NCI-H2171 treated with DMSO at 0.1 percent for 48 hours (cell line): ENCODE results near the gene NR6A1.

Source experiments
- DNase-seq: peaks from one replicate; lab custom pipeline; 2025; lab: John Stamatoyannopoulos, UW

The NR6A1 gene

GRCh38 chr9:124724415-124725067 lies 46.6 kb downstream of the NR6A1 start:
- no peak for DNase-seq

- DNase-seq, result peak; percentile 63
Measured at GRCh38 chr9:124723352-124723751, 47.8 kb downstream of the NR6A1 start.

DNA sequence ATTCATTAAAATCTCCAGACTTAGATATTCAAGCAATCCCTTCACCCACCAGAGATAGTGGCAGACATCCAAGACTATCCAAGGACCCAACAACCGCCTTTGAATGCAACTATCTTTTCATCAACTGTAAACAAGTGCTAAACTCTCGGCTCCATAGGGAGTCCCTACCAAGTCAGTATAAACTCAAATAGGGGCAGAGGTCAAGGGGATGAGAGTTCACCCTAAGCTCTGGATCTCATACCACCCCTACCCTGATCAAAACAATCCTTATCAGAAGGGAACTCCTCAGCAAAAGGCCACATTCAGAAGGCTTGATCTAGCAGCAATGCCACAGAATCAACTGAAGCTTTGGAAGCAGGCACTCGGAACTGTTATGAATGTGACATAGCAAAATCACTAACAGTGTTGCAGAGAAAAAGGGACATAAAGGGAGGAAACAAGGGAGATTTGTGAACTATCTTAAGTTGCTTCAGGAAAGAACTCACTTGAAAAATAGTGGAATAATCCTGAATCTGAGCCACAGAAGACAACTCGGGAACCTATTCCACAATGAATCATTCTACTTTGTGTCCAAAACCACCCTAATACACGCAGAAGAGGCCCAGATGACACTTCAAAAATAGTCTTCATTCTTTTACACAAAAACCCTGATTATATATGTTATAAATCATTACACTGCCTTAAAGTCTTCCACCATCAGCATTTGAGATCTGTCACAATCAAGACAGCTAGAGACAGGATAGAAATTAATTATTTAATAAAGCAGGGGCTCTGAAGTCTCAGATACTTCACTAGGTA lies 49.8 kb downstream of the NR6A1 start:
- no peak for DNase-seq

GRCh38 chr9:124720429-124721108 lies 50.5 kb downstream of the NR6A1 start:
- DNase-seq, result no peak

- DNase-seq, result no peak
Measured at GRCh38 chr9:124718928-124719327, 52.2 kb downstream of the NR6A1 start.

GRCh38 chr9:124717597-124717996 lies 53.5 kb downstream of the NR6A1 start:
- DNase-seq, result no peak

DNA sequence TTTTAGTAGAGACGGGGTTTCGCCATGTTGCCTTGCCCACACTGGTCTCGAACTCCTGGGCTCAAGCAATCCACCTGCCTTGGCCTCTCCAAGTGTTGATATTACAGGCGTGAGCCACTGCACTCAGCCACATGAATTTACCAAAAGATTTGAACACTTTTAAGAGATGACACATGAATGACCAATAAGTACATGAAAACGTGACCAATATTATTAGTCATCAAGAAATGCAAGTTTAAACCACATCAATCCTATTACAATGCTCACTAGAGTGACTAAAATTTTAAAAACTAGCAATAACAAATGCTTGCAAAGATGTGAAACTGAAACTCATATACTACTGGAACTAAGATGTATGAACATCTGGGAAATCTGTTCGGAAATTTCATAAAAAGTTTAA lies 54.3 kb downstream of the NR6A1 start:
- DNase-seq, result no peak

- no peak for DNase-seq
Measured at GRCh38 chr9:124710766-124711165, 60.3 kb downstream of the NR6A1 start.

DNA sequence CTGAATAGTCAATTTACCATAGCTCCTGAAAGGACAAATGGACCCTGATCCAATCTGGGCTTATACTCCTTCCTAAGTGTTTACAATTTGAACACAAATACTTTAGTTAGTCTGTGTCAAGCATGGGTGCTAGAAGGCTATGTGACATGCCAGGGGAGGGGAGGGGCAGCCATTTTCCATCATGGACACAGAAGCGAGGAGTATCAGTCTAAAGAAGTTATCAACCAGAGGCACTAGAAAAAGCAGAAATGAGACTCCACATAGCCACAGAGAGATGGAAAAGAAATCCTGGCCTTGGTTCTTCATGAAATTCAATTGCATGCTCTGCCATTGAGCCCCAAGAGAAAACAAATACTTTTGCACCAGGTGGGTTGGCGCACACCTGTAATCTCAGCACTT lies 61.8 kb downstream of the NR6A1 start:
- no peak for DNase-seq

- DNase-seq, result no peak
Measured at GRCh38 chr9:124708633-124709291, 62.3 kb downstream of the NR6A1 start.

GRCh38 chr9:124708074-124708473 lies 63.0 kb downstream of the NR6A1 start:
- no peak for DNase-seq

GRCh38 chr9:124707666-124708065 lies 63.4 kb downstream of the NR6A1 start:
- DNase-seq, result no peak

DNA sequence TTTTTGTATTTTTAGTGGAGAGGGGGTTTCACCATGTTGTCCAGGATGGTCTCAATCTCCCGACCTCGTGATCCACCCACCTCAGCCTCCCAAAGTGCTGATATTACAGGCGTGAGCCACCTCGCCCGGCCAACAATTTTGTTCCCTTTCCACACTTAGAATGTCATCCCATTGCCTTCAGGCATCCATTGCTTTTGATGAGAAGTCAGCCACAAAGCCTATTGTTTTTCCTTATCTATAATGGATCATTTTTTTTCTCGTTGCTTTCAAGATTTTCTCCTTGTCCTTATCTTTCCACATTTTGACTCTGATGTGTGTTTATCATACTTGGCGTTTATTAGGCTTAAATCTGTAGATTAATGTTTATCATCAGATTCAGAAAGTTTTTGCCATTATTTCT lies 64.4 kb downstream of the NR6A1 start:
- no peak for DNase-seq

GRCh38 chr9:124699575-124699974 lies 71.5 kb downstream of the NR6A1 start:
- no peak for DNase-seq

DNA sequence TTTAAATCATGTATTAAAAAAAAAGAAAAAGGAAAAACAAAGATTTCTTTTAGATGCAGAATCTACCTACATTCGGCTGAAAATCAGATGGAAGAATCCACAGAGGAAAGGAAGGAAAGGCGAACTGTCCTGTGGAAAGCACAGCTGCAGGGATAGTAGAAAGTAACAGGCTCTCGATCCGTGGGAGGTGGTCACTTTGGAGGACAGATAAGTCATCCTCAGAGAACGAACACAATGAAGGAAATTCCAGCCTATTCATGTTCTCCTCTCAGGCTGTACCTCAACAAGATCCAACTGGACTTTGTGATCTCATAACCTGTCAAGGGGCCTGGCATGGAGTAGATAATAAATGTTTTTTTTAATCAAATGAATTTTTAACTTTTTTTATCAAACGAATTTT lies 72.8 kb downstream of the NR6A1 start:
- no peak for DNase-seq

DNA sequence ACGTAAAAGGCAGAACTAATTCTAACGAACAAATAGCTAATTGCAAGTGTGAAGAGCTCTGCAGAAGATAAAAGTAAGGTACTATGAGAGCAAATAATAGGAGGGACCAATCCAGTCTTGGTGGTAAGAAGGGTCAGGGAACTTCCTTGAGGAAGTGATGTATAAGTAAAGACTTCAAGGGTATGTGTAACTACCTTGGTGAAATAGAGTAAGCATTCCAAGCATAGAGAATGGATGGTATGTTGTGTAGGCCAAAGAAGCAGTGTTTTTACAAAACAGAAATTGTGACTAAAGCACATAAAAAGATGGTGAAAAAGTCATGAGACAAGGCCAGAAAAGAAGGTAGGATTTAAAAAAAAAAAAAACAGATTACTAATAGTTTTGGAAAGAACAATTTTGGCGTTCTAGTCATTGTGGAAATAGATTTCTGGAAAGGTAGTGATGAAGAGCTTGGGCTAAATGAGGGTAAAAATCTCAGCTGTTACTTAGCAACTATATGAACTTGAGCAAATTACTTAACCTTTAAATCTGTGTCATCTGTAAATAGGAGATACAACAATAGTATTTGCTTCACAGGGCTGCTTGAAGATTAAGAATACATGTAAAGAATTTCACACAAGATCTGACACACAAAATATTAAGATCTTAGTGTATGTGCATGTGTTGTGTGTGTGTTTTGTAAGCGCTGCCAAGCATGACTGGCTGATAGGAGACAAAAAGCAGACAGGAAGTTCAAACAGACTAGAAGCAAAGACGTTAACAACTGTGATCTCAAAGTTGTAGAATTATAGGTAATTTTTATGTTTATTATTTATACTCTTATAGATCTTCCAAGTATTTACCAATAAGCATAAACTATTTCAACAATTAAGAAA lies 73.5 kb downstream of the NR6A1 start:
- DNase-seq, result no peak

- no peak for DNase-seq
Measured at GRCh38 chr9:124696101-124696500, 75.0 kb downstream of the NR6A1 start.

DNA sequence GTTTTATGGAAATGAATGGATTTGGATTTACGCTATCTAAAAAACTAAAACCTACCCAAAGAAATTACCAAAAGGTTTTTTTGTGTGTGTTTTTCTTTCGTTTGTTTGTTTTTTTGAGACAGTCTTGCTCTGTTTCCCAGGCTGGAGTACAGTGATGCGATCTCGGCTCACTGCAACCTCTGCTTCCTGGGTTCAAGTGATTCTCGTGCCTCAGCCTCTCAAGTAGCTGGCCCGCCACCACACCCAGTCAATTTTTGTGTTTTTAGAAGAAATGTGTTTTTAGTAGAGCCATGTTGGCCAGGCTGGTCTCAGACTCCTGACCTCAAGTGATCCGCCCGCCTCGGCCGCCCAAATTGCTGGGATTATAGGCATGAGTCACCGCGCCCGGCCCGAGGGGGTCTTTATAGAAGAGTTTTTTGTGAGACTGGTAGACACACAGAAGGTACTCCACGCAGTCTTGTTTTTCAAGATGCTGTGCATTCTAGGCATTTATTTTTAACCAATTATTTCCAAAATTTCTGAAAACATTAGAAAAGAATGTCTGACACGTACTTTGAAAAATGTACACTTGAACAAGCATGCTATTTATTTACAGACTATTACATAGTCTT lies 75.7 kb downstream of the NR6A1 start:
- DNase-seq, result no peak

GRCh38 chr9:124694414-124695279 lies 76.5 kb downstream of the NR6A1 start:
- DNase-seq, result no peak

DNA sequence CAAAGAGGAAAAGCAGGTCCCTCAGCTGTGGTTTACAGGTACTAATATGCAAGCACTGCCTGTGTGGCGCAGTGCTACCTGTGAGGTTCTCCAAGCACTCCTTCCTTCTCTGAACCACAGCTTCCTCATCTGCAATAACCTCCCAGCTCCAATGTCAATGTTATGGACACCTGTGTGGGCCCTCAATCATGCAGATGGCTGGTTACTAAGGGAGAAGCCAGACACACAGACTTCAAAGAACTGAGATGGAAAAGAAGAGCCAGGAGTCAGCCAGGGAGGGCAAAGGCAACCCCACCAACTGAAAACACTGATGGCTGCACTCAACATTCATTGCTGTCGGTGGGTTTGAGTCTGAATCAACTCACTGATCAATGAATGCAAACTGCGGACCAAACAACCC lies 77.7 kb downstream of the NR6A1 start:
- DNase-seq, result no peak
